T-cell (primary cell): ENCODE results near the gene CCDC61. TPM values are rescaled to one million over a fixed set of nuclear protein-coding genes. Genes with fewer than 3 reads are reported as not detected.

Experiments
- ATAC-seq, 4 experiments: fragments of 200-7000 bp in 3 of 4; fragments of 150-1000 bp in 1 of 4; cut with Tn5 transposase; replicated peaks in 1 of 4; 1 replicate in 3 of 4; 2 replicates in 1 of 4; pipeline ENCODE4 v1.10.0; 2021; ENCODE audit warnings: moderate library complexity in 3 of 4, mild to moderate bottlenecking in 2 of 4, moderate number of reproducible peaks in 1 of 4
- CTCF ChIA-PET, 2 donors: fragments of 300-600 bp; sonication (Branson Sonifier 250); formaldehyde crosslinking; loops; one replicate each; lab custom pipeline; 2022; ENCODE audit warnings: antibody characterized with exemption in 2 of 2; lab: Charles Lee
- POLR2A ChIA-PET, 2 donors: fragments of 300-600 bp; sonication (Branson Sonifier 250); formaldehyde crosslinking; loops; one replicate each; lab custom pipeline; 2022; ENCODE audit warnings: antibody characterized with exemption in 2 of 2; lab: Charles Lee
- DNase-seq, 35 experiments: peaks; one replicate each; pipeline versions ENCODE4 v3.0.0 to v3.0.0-alpha.2; 2013 to 2023
- H3K27ac ChIP-seq: one replicate; pipeline ENCODE4 v1.5.1; 2013; ENCODE audit warnings: low read length
- H3K27me3 ChIP-seq, 2 experiments: replicated peaks in 1 of 2; 1 replicate in 1 of 2; 2 replicates in 1 of 2; pipeline versions ENCODE4 v1.6.1 to v1.7.0; 2013; ENCODE audit warnings: low read length in 1 of 2, mixed read lengths in 1 of 2; ENCODE audit not compliant: control insufficient read depth in 2 of 2, insufficient read depth in 2 of 2; ENCODE audit errors: extremely low read depth in 1 of 2
- H3K36me3 ChIP-seq, 2 donors: 1 replicate in 1 of 2; 2 replicates in 1 of 2; pipeline versions ENCODE4 v1.6.1 to v1.7.0; 2013; ENCODE audit warnings: low read length in 1 of 2; ENCODE audit not compliant: control insufficient read depth in 2 of 2, insufficient read depth in 1 of 2; ENCODE audit errors: extremely low read depth in 1 of 2
- H3K4me1 ChIP-seq, 2 experiments: 1 replicate in 1 of 2; 2 replicates in 1 of 2; pipeline versions ENCODE4 v1.6.1 to v1.7.0; 2013; ENCODE audit warnings: low read length in 2 of 2, mixed read lengths in 1 of 2; ENCODE audit not compliant: insufficient read depth in 2 of 2, control insufficient read depth in 1 of 2; ENCODE audit errors: extremely low read depth in 1 of 2
- H3K4me3 ChIP-seq, 2 donors: 1 replicate in 1 of 2; 2 replicates in 1 of 2; pipeline versions ENCODE4 v1.5.1 to v1.7.0; 2013; ENCODE audit warnings: mild to moderate bottlenecking in 2 of 2, low read length in 1 of 2, moderate library complexity in 1 of 2; ENCODE audit not compliant: control insufficient read depth in 1 of 2; ENCODE audit errors: extremely low read depth in 1 of 2
- H3K9me3 ChIP-seq: 2 replicates; pipeline ENCODE4 v1.7.0; 2013
- H3K27ac Mint-ChIP-seq, 2 donors: one replicate each; pipeline ENCODE4 v1.8.0; 2020 to 2021; ENCODE audit warnings: mild to moderate bottlenecking in 2 of 2, mixed read lengths in 2 of 2
- H3K27me3 Mint-ChIP-seq, 2 donors: one replicate each; pipeline ENCODE4 v1.8.0; 2021 to 2022; ENCODE audit warnings: mixed read lengths in 2 of 2
- H3K36me3 Mint-ChIP-seq: one replicate; pipeline ENCODE4 v1.8.0; 2021; ENCODE audit warnings: mixed read lengths
- H3K4me1 Mint-ChIP-seq, 3 donors: one replicate each; pipeline ENCODE4 v1.8.0; 2020 to 2022; ENCODE audit warnings: mixed read lengths in 3 of 3, mild to moderate bottlenecking in 1 of 3
- H3K4me3 Mint-ChIP-seq, 3 donors: one replicate each; pipeline ENCODE4 v1.8.0; 2020 to 2022; ENCODE audit warnings: mild to moderate bottlenecking in 3 of 3, mixed read lengths in 3 of 3, moderate library complexity in 3 of 3
- H3K9me3 Mint-ChIP-seq, 3 donors: one replicate each; pipeline ENCODE4 v1.8.0; 2020 to 2022; ENCODE audit warnings: mixed read lengths in 3 of 3
- WGBS: methylation state at CpG from one replicate; pipeline ENCODE4 v1.1.5; 2013; ENCODE audit warnings: missing lambda C conversion rate; ENCODE audit not compliant: insufficient coverage; 5-methylcytosine and 5-hydroxymethylcytosine counted together
- total RNA-seq, 35 experiments: library from RNA in 6 of 35; stranded (reverse) in 6 of 35; fragments of 120-200 nt in 1 of 35; gene quantifications; one replicate each; pipeline versions ENCODE4 v1.2.1 to v1.2.4 and lab custom pipeline; 2013 to 2026

Gene CCDC61
- total RNA-seq, 5 donors from 2014 or later (not counting 1 experiment from before 2014, with no cell fraction given) = 18.3 to 42.9 (median 39.4) TPM

GRCh38 chr19:45998834-45999233 is 3.6 kb downstream of the CCDC61 start:
- H3K27me3 Mint-ChIP-seq = peaks cover 0 to 2% of the 10 kb centered on the region in 2 donors
- H3K36me3 ChIP-seq = no peaks in the 10 kb centered on the region
- no peak overlapping the region for H3K27ac ChIP-seq
- H3K4me3 Mint-ChIP-seq = peak overlapping the region in 1 of 3 donors; percentile 82
- CTCF ChIA-PET = no interaction called here
- POLR2A ChIA-PET = no interaction called here
- peak overlapping the region in 1 of 2 donors; percentile 75 for H3K27ac Mint-ChIP-seq
- H3K9me3 ChIP-seq = no peaks in the 10 kb centered on the region
- H3K4me1 ChIP-seq = peaks cover 12 to 42% of the 10 kb centered on the region in 2 experiments
- H3K4me1 Mint-ChIP-seq = peaks cover 23 to 35% (median 30%) of the 10 kb centered on the region in 3 donors
- no peak for ATAC-seq
- peaks cover 0 to 4% of the 10 kb centered on the region in 2 experiments for H3K27me3 ChIP-seq
- H3K9me3 Mint-ChIP-seq = no peaks in the 10 kb centered on the region
- no peak for DNase-seq
- 90% methylated on average over 4 of the region's 4 CpGs for WGBS
- peaks cover 10% of the 10 kb centered on the region for H3K36me3 Mint-ChIP-seq
- no peak overlapping the region for H3K4me3 ChIP-seq

GRCh38 chr19:45999653-46000121 is 4.4 kb downstream of the CCDC61 start:
- H3K27ac ChIP-seq = no peak overlapping the region
- H3K36me3 ChIP-seq = no peaks in the 10 kb centered on the region
- ChIA-PET CTCF (no interaction called here), POLR2A (no interaction called here)
- Mint-ChIP-seq H3K4me1 (peaks cover 23 to 33% (median 30%) of the 10 kb centered on the region in 3 donors), H3K4me3 (peak overlapping the region; percentile 5 to 82 (median 6)), H3K27ac (peak overlapping the region in 1 of 2 donors; percentile 66), H3K9me3 (no peaks in the 10 kb centered on the region), H3K36me3 (peaks cover 10% of the 10 kb centered on the region), H3K27me3 (peaks cover 0 to 2% of the 10 kb centered on the region in 2 donors)
- no peak overlapping the region for H3K4me3 ChIP-seq
- ATAC-seq (no peak), DNase-seq (peak in 1 of 35 experiments; percentile 28)
- peaks cover 0 to 4% of the 10 kb centered on the region in 2 experiments for H3K27me3 ChIP-seq
- WGBS = 39% methylated on average over 14 of the region's 14 CpGs
- H3K4me1 ChIP-seq = peaks cover 9 to 40% of the 10 kb centered on the region in 2 experiments
- no peaks in the 10 kb centered on the region for H3K9me3 ChIP-seq

GRCh38 chr19:46000491-46001246 is 5.4 kb downstream of the CCDC61 start:
- peaks cover 23 to 33% (median 30%) of the 10 kb centered on the region in 3 donors for H3K4me1 Mint-ChIP-seq
- no peak overlapping the region for H3K27ac Mint-ChIP-seq
- Histone ChIP-seq H3K4me1 (peaks cover 7 to 36% of the 10 kb centered on the region in 2 experiments), H3K27ac (no peak overlapping the region), H3K27me3 (peaks cover 0 to 4% of the 10 kb centered on the region in 2 experiments), H3K36me3 (peaks cover 0 to 4% of the 10 kb centered on the region in 2 donors), H3K9me3 (no peaks in the 10 kb centered on the region), H3K4me3 (peak overlapping the region in 1 of 2 donors; percentile 19)
- H3K27me3 Mint-ChIP-seq = peaks cover 0 to 2% of the 10 kb centered on the region in 2 donors
- CTCF ChIA-PET = no interaction called here
- H3K4me3 Mint-ChIP-seq = peak overlapping the region; percentile 72 to 82 (median 76)
- ATAC-seq (peak; percentile 98 to 99 (median 99)), DNase-seq (peak; percentile 49 to 87 (median 77))
- 5% methylated on average over 22 of the region's 34 CpGs for WGBS
- peaks cover 14% of the 10 kb centered on the region for H3K36me3 Mint-ChIP-seq
- no peaks in the 10 kb centered on the region for H3K9me3 Mint-ChIP-seq
- POLR2A ChIA-PET = no interaction called here

- Mint-ChIP-seq H3K36me3 (peaks cover 20% of the 10 kb centered on the region), H3K4me3 (no peak overlapping the region), H3K9me3 (no peaks in the 10 kb centered on the region), H3K27ac (no peak overlapping the region), H3K4me1 (peaks cover 23 to 32% (median 30%) of the 10 kb centered on the region in 3 donors), H3K27me3 (peaks cover 0 to 2% of the 10 kb centered on the region in 2 donors)
- ATAC-seq = no peak
- POLR2A ChIA-PET = no interaction called here
- no peak for DNase-seq
- Histone ChIP-seq H3K4me1 (peaks cover 3 to 25% of the 10 kb centered on the region in 2 experiments), H3K4me3 (no peak overlapping the region), H3K36me3 (peaks cover 1 to 16% of the 10 kb centered on the region in 2 donors), H3K9me3 (no peaks in the 10 kb centered on the region), H3K27ac (no peak overlapping the region), H3K27me3 (peaks cover 0 to 4% of the 10 kb centered on the region in 2 experiments)
- 100% methylated on average over 5 of the region's 15 CpGs for WGBS
- CTCF ChIA-PET = no interaction called here
Measured at GRCh38 chr19:46002678-46003275, 7.5 kb downstream of the CCDC61 start.

- H3K4me3 Mint-ChIP-seq = no peak overlapping the region
- DNase-seq = no peak
- peaks cover 28% of the 10 kb centered on the region for H3K36me3 Mint-ChIP-seq
- Histone ChIP-seq H3K4me3 (no peak overlapping the region), H3K4me1 (peaks cover 0 to 6% of the 10 kb centered on the region in 2 experiments), H3K27ac (no peak overlapping the region), H3K9me3 (no peaks in the 10 kb centered on the region), H3K27me3 (no peaks in the 10 kb centered on the region), H3K36me3 (peaks cover 10 to 21% of the 10 kb centered on the region in 2 donors)
- no peak for ATAC-seq
- H3K27ac Mint-ChIP-seq = no peak overlapping the region
- ChIA-PET CTCF (interaction anchor here in 1 of 2 donors (0.6 kb wide), 1 partner anchor 431 kb away, joined by 3 read pairs; no protein-coding TSS in a partner anchor), POLR2A (interaction anchor here in 1 of 2 donors (0.5 kb wide), 1 partner anchor 316 kb away, joined by 8 read pairs; no protein-coding TSS in a partner anchor)
- peaks cover 0 to 6% (median 5%) of the 10 kb centered on the region in 3 donors for H3K4me1 Mint-ChIP-seq
- WGBS = 99% methylated on average over 9 of the region's 13 CpGs
- H3K27me3 Mint-ChIP-seq = no peaks in the 10 kb centered on the region
- no peaks in the 10 kb centered on the region for H3K9me3 Mint-ChIP-seq
Measured at GRCh38 chr19:46006411-46006810, 11.1 kb downstream of the CCDC61 start.
